OCI-LY7 (cell line): ENCODE results near the gene HRC. TPM values are rescaled to one million over a fixed set of nuclear protein-coding genes. Genes with fewer than 3 reads are reported as not detected.

Experiments
- Bru-seq: library from RNA; stranded (reverse); fragments of 400-500 nt; gene quantifications from one replicate; lab custom pipeline; 2021; lab: Mats Ljungman, UMichigan
- BruChase-seq, 2 experiments: library from RNA; stranded (reverse); fragments of 400-500 nt; gene quantifications; one replicate each; lab custom pipeline; 2021; lab: Mats Ljungman, UMichigan
- BruUV-seq: library from RNA; stranded (reverse); fragments of 400-500 nt; replicated peaks from 2 replicates; lab custom pipeline; 2021; lab: Mats Ljungman, UMichigan
- CTCF ChIA-PET: fragments of 300-600 bp; sonication (Branson Sonifier 250); formaldehyde crosslinking; loops from one replicate; lab custom pipeline; 2022; ENCODE audit warnings: antibody characterized with exemption; ENCODE audit not compliant: unreplicated experiment; lab: Charles Lee
- POLR2A ChIA-PET: fragments of 300-600 bp; sonication (Branson Sonifier 250); formaldehyde crosslinking; loops from one replicate; lab custom pipeline; 2022; ENCODE audit warnings: antibody characterized with exemption; lab: Charles Lee
- DNase-seq: peaks from one replicate; pipeline ENCODE4 v3.0.0-alpha.2; 2015; ENCODE audit warnings: low spot score
- H2AFZ ChIP-seq: fragments of 200-600 bp; sonication (generic), shearing (Covaris generic); 2 replicates; pipeline ENCODE4 v1.6.1; 2014; ENCODE audit warnings: mild to moderate bottlenecking, antibody characterized with exemption, low read length, moderate library complexity
- H3K27ac ChIP-seq: fragments of 200-600 bp; sonication (generic); 2 replicates; pipeline ENCODE4 v1.5.1; 2014; ENCODE audit warnings: mixed run types, low read depth, mild to moderate bottlenecking, moderate library complexity, low read length, inconsistent platforms; ENCODE audit not compliant: poor library complexity, severe bottlenecking
- H3K36me3 ChIP-seq: fragments of 200-600 bp; sonication (generic); 2 replicates; pipeline ENCODE4 v1.6.1; 2014; ENCODE audit warnings: mild to moderate bottlenecking, antibody characterized with exemption, low read length, moderate library complexity, mixed read lengths; ENCODE audit not compliant: insufficient read depth
- H3K4me1 ChIP-seq: fragments of 200-600 bp; sonication (generic); 2 replicates; pipeline ENCODE4 v1.5.1; 2014; ENCODE audit warnings: mild to moderate bottlenecking, low read length; ENCODE audit not compliant: insufficient read depth, poor library complexity, severe bottlenecking
- H3K4me2 ChIP-seq: fragments of 200-600 bp; sonication (generic); 2 replicates; pipeline ENCODE4 v1.6.1; 2014; ENCODE audit warnings: mild to moderate bottlenecking, low read length
- H3K4me3 ChIP-seq: fragments of 200-600 bp; sonication (generic); 2 replicates; pipeline ENCODE4 v1.5.1; 2014; ENCODE audit warnings: mild to moderate bottlenecking, low read depth, low read length; ENCODE audit not compliant: poor library complexity, severe bottlenecking
- H3K79me2 ChIP-seq: fragments of 200-600 bp; sonication (generic); 2 replicates; pipeline ENCODE4 v1.6.1; 2016; ENCODE audit warnings: low read depth, mild to moderate bottlenecking, low read length, moderate library complexity, mixed read lengths; ENCODE audit not compliant: insufficient read depth
- H3K9me2 ChIP-seq: fragments of 200-600 bp; sonication (generic); 2 replicates; pipeline ENCODE4 v1.6.1; 2016; ENCODE audit warnings: mild to moderate bottlenecking, low read length, mixed read lengths; ENCODE audit not compliant: insufficient read depth
- H3K9me3 ChIP-seq: fragments of 200-600 bp; sonication (generic); 2 replicates; pipeline ENCODE4 v1.6.1; 2014; ENCODE audit warnings: mild to moderate bottlenecking, mixed run types, low read length, mixed read lengths
- H4K20me1 ChIP-seq: fragments of 200-600 bp; sonication (generic); 2 replicates; pipeline ENCODE4 v1.6.1; 2014; ENCODE audit warnings: mild to moderate bottlenecking, antibody characterized with exemption, low read length, moderate library complexity, mixed read lengths; ENCODE audit not compliant: insufficient read depth
- CTCF ChIP-seq: fragments of 200-600 bp; sonication (generic); conservative IDR thresholded peaks from 2 replicates; pipeline ENCODE4 v1.5.1; 2014; ENCODE audit warnings: mild to moderate bottlenecking, antibody characterized with exemption, low read length, moderate library complexity, mixed read lengths
- EZH2phosphoT487 ChIP-seq: fragments of 200-600 bp; sonication (generic); IDR thresholded peaks from 2 replicates; pipeline ENCODE4 v1.6.1; 2018; ENCODE audit warnings: low read depth, borderline replicate concordance, mild to moderate bottlenecking, mixed run types, antibody characterized with exemption, low read length, moderate library complexity, mixed read lengths
- intact Hi-C: fragments of 100-400 bp; cut with micrococcal nuclease; formaldehyde crosslinking; loops from one replicate; pipeline ENCODE4 v1.10.0; 2022; ENCODE audit not compliant: unreplicated experiment
- long read RNA-seq: library from polyadenylated mRNA; stranded (forward); transcript quantifications from one replicate; pipeline ENCODE4 v2.0.0, GENCODE V29; 2022
- total RNA-seq, 2 experiments: library from RNA; depleted of rRNA in 1 of 2; stranded (reverse); fragments of >200 nt in 1 of 2; shearing (Covaris generic) in 1 of 2; gene quantifications; 2 replicates each; pipeline ENCODE4 v1.2.3, GENCODE V29; 2014 to 2022

Gene HRC
- total RNA-seq (2014; rRNA removed; shearing (Covaris generic)), result not detected in 2 replicates
- total RNA-seq (2022), result not detected in 2 replicates
- Bru-seq, nascent RNA, result not detected
- BruChase-seq, experiment 1, labeled RNA remaining after a 6-hour chase, result not detected
- BruChase-seq, experiment 2, labeled RNA remaining after a 2-hour chase, result not detected
- long read RNA-seq, result 0 reads

GRCh38 chr19:49155005-49155819 is at the start of gene HRC:
Gene HRC (minus strand): TSS chr19:49155396. CDS start chr19:49155237, 159 bp downstream.
- H3K4me2 ChIP-seq, result no peak within 1 kb of the TSS
- no peak within 1 kb of the TSS for H3K4me3 ChIP-seq
- CTCF ChIA-PET, result no interaction called here
- no peak within 1 kb of the TSS for H2AFZ ChIP-seq
- POLR2A ChIA-PET, result no interaction called here
- no peaks in the 10 kb centered on the region for H3K9me3 ChIP-seq
- no TSS peak for BruUV-seq
- H3K36me3 ChIP-seq, result no peaks in the 10 kb centered on the region
- intact Hi-C loops, result no loop called here
- H3K4me1 ChIP-seq, result peaks cover 16% of the 10 kb centered on the region
- no peaks in the 10 kb centered on the region for H4K20me1 ChIP-seq
- H3K79me2 ChIP-seq, result no peaks in the 10 kb centered on the region
- no peak within 1 kb of the TSS for H3K27ac ChIP-seq
- H3K9me2 ChIP-seq, result no peaks in the 10 kb centered on the region
- TF ChIP-seq EZH2phosphoT487 (no peak), CTCF (no peak)
- DNase-seq, result no peak

GRCh38 chr19:49201042-49201441 is 45.8 kb upstream of the HRC start:
- H3K4me2 ChIP-seq, result peak overlapping the region; percentile 49
- ChIA-PET CTCF (no interaction called here), POLR2A (no interaction called here)
- no peak overlapping the region for H2AFZ ChIP-seq
- peak; percentile 60 for DNase-seq
- H3K27ac ChIP-seq, result peak overlapping the region; percentile 35
- intact Hi-C loops, result no loop called here
- peak overlapping the region; percentile 71 for H3K4me3 ChIP-seq
- no peaks in the 10 kb centered on the region for H4K20me1 ChIP-seq
- peaks cover 9% of the 10 kb centered on the region for H3K36me3 ChIP-seq
- no peaks in the 10 kb centered on the region for H3K9me3 ChIP-seq
- no peak for TF ChIP-seq EZH2phosphoT487
- TF ChIP-seq CTCF, result no peak
- BruUV-seq, result TSS peak; percentile 90
- no peaks in the 10 kb centered on the region for H3K9me2 ChIP-seq
- peaks cover 32% of the 10 kb centered on the region for H3K4me1 ChIP-seq
- H3K79me2 ChIP-seq, result no peaks in the 10 kb centered on the region
